ENCODE data around the gene TMPO. TPM values are rescaled to one million over a fixed set of nuclear protein-coding genes. Genes with fewer than 3 reads are reported as not detected.

The TMPO gene
- total and polyA plus RNA-seq, 2 donors (not counting 3 experiments of a cell fraction or from before 2014, with no cell fraction given), result 27.8 to 150 TPM

- ChIA-PET POLR2A (interaction anchor here (0.6 to 2.7 kb wide), 15 partner anchors 16 to 1433 kb away, joined by 3 to 14 read pairs (median 4); partner anchors contain the start of genes IKBIP and TMPO), CTCF (interaction anchor here (0.6 to 3.9 kb wide), 8 partner anchors 10 to 153 kb away, joined by 3 to 31 read pairs (median 4); no protein-coding TSS in a partner anchor)
- Histone ChIP-seq H4K20me1 (replicated peaks; ENCODE audit: control insufficient read depth, extremely low read depth, insufficient read depth, low read length) (peaks cover 12% of the 10 kb centered on the region), H3K4me1 (ENCODE audit: control insufficient read depth, extremely low read depth, insufficient read depth, low read length) (peaks cover 13% of the 10 kb centered on the region), H3K79me2 (ENCODE audit: control insufficient read depth, insufficient read depth, low read length) (peaks cover 44% of the 10 kb centered on the region), H3K9me3 (replicated peaks; ENCODE audit: control insufficient read depth, insufficient read depth, low read length) (no peaks in the 10 kb centered on the region), H3K27me3 (ENCODE audit: control insufficient read depth in 2 of 2, insufficient read depth in 2 of 2, low read length in 2 of 2) (no peaks in the 10 kb centered on the region), H3K9ac (replicated peaks; ENCODE audit: extremely low read depth, insufficient read depth, low read length) (peak overlapping the region; percentile 53), H3K4me2 (ENCODE audit: insufficient read depth, low read length) (peak overlapping the region; percentile 87), H3K9me1 (replicated peaks; ENCODE audit: control insufficient read depth, extremely low read depth, insufficient read depth, low read length) (no peaks in the 10 kb centered on the region), H3K27ac (ENCODE audit: insufficient read depth, low read depth, low read length) (peak overlapping the region; percentile 39), H3K36me3 (ENCODE audit: control insufficient read depth in 2 of 2, extremely low read depth in 1 of 2, insufficient read depth in 2 of 2, low read length in 2 of 2) (peaks cover 5 to 13% of the 10 kb centered on the region in 2 experiments), H3K4me3 (replicated peaks in 1 of 3; ENCODE audit: insufficient read depth in 1 of 3, low read depth in 1 of 3, low read length in 3 of 3) (peak overlapping the region; percentile 23 to 71 (median 27)), H2AFZ (ENCODE audit: low read depth, low read length) (peak overlapping the region; percentile 76)
- FAIRE-seq (no peak), DNase-seq (ENCODE audit: low read depth, low spot score) (no peak)
- dilution Hi-C loops (cut with MboI; ENCODE audit: extremely low pct_ligation_motif_present, low sequenced_read_pairs) (no loop called here), intact Hi-C loops (cut with micrococcal nuclease) (loop anchor here (1.0 to 5.0 kb wide), 7 partner anchors 26 to 466 kb away; partner anchors contain the start of gene APAF1)
- no peak for TF ChIP-seq POLR2A (IDR thresholded peaks at IDR 0.05; ENCODE audit: low read depth, low read length)
- no peak for TF ChIP-seq EZH2 (IDR thresholded peaks at IDR 0.05; ENCODE audit: borderline replicate concordance, low read depth, low read length, severe bottlenecking)
- no peak for TF ChIP-seq GATA2 (IDR thresholded peaks at IDR 0.05; ENCODE audit: insufficient read depth, insufficient read length, low read depth, low read length)
- no peak for TF ChIP-seq POLR2AphosphoS5 (IDR thresholded peaks at IDR 0.05; ENCODE audit: insufficient read depth, low read depth, low read length)
- no peak for TF ChIP-seq FOS (IDR thresholded peaks at IDR 0.05; ENCODE audit: borderline replicate concordance, insufficient read depth, low read length)
- TF ChIP-seq JUN (IDR thresholded peaks at IDR 0.05; ENCODE audit: borderline replicate concordance, insufficient read depth, insufficient read length, low read depth), result no peak
- no peak for TF ChIP-seq MAX (IDR thresholded peaks at IDR 0.05; ENCODE audit: insufficient read depth, insufficient read length)
- TF ChIP-seq, protein P1, sequence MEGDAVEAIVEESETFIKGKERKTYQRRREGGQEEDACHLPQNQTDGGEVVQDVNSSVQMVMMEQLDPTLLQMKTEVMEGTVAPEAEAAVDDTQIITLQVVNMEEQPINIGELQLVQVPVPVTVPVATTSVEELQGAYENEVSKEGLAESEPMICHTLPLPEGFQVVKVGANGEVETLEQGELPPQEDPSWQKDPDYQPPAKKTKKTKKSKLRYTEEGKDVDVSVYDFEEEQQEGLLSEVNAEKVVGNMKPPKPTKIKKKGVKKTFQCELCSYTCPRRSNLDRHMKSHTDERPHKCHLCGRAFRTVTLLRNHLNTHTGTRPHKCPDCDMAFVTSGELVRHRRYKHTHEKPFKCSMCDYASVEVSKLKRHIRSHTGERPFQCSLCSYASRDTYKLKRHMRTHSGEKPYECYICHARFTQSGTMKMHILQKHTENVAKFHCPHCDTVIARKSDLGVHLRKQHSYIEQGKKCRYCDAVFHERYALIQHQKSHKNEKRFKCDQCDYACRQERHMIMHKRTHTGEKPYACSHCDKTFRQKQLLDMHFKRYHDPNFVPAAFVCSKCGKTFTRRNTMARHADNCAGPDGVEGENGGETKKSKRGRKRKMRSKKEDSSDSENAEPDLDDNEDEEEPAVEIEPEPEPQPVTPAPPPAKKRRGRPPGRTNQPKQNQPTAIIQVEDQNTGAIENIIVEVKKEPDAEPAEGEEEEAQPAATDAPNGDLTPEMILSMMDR (IDR thresholded peaks at IDR 0.05; ENCODE audit: extremely low read depth in 1 of 2, insufficient read depth in 1 of 2, low read depth in 1 of 2, low read length in 2 of 2), result no peak
- BruUV-seq (replicated peaks), result TSS peak; percentile 93
These were observed 77.5 kb downstream of the TMPO start for GRCh38 chr12:98592825-98593322.
